NB4 (cell line): Measurements from ENCODE around the gene MRPS18C.

Source experiments
- CTCF ChIP-seq: IDR thresholded peaks from one replicate; pipeline ENCODE4 v1.5.1; 2012; ENCODE audit warnings: low read depth, low read length
- MYC ChIP-seq: IDR thresholded peaks from 2 replicates; pipeline ENCODE4 v1.6.1; 2011; ENCODE audit warnings: low read depth, low read length
- POLR2A ChIP-seq: IDR thresholded peaks from 2 replicates; pipeline ENCODE4 v1.6.1; 2011; ENCODE audit warnings: mild to moderate bottlenecking; ENCODE audit not compliant: insufficient read length; ENCODE audit errors: extremely low read depth

DNA sequence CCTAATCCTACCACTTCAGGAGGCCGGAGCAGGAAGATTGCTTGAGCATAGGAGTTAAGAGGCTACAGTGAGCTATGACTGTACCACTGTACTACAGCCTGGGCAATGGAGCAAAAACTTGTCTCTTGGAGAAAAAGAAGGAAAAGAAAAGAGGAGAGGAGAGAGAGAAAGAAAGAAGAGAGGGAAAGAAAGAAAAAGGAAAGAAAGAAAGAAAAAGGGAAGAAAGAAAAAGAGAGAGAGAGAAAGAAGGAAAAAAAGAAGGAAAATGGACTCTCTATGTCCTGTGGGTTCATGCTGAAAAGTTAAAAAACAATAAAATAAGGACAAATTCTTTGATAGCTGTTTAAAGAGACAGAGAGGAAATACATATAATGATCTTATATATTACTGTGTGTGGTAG, 42.3 kb downstream of the MRPS18C start:
- no peak for TF ChIP-seq MYC
- no peak for TF ChIP-seq CTCF
- TF ChIP-seq POLR2A = no peak
